HG02943 (cell line): Measurements from ENCODE around the gene NPHP4.
"Not testable (repeated sequence)": the region's sequence is repeated elsewhere in the genome, so short reads cannot be mapped to it uniquely, and the experiment has no call there.

Experiments used
- ATAC-seq: cut with Tn5 transposase; IDR thresholded peaks from one replicate; pipeline ENCODE4 v1.9.1; 2021; ENCODE audit warnings: mild to moderate bottlenecking, low read depth, moderate library complexity; ENCODE audit not compliant: unreplicated experiment

NPHP4 gene

DNA sequence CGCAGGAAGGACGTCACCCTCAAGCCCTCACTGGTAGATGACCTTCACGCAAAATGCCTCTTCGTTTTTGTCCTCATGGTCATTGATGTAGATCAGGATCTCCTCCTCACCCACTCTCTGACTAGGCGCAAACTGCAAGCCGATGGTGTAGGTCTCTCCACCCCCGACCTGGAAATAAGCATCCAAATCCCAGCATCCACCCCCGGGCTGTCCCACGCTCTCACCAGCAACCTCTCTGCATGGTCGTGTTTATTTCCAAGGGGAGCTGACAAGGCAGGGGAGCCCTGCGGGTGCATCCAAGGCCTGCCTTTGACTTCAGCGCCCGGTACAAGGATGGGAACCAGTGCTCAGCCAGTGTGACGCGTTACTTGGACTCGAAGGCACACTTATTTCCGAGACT lies 129.0 kb downstream of the NPHP4 start:
- no peak for ATAC-seq

- ATAC-seq, result no peak
Observed at GRCh38 chr1:5861871-5862825, 130.1 kb downstream of the NPHP4 start.

- ATAC-seq, result no peak
Observed at GRCh38 chr1:5860277-5860676, 131.9 kb downstream of the NPHP4 start.

GRCh38 chr1:5859766-5860165 lies 132.5 kb downstream of the NPHP4 start:
- no peak for ATAC-seq

GRCh38 chr1:5858844-5859407 lies 133.3 kb downstream of the NPHP4 start:
- no peak for ATAC-seq

DNA sequence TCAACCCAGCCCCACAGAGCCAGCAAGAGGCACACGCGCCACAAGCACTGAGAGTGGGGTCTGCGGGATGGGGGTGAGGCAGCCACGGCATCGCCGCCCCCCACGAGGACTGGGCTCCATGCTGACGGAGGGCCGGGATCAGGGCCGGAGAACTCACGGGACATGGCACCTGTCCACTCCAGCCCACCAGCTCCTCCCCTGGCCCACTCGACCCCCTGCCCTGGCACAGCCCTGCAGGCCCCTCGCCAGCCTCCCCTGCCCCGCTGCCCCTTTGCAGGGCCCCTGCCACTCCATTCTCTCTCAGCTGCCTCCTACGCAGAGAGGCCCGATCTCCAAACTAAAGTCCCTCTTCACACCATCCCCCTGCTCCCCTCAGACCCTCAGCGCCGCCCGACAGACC lies 134.0 kb downstream of the NPHP4 start:
- ATAC-seq, result no peak

- no peak for ATAC-seq
Observed at GRCh38 chr1:5857508-5858090, 134.6 kb downstream of the NPHP4 start.

DNA sequence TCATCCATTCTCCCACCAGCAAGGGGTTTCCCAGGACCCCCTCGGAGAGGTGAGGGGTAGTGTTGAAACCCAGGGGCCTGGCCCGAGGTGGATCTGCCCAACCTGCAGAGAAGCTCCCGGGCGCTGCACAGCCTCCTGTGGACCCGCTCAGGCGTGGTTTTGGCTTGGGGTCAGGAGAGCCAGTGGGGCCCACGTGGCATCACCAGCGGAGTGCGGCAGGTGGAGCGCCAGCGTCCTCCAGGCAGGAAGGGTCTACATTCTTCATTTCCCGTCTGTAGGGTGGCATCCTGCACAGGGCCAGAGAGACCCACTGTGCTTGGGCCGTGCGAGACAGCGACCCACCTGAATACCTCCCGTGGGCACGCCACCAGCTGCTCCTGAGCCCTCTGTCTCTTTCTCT lies 135.2 kb downstream of the NPHP4 start:
- no peak for ATAC-seq

DNA sequence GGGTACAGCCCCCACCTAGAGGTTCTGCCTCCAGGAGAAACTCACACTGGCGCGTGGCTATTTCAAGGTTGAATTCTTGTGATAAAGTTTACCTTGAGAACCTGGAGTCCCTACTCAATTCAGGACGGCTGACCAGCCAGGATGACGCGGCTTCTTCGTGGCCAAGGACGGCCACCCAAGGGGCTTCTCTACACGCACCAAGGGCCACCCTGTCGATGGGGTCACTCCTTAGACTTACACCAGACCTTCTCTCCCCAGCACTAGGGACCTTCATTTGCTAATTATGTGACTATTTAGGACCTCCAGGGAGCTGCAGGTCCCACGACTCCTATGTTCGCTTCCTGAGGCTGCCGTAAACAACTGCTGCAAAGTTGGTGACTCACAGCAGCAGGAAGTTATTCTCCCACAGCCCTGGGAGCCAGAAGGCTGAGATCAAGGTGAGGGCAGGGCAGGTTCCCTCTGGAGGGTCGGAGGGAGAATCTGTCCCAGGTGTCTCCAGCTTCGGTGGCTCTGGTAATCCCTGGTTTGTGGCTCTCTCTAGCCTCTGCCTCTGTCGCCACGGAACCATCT lies 135.9 kb downstream of the NPHP4 start:
- ATAC-seq, result no peak

- no peak for ATAC-seq
Observed at GRCh38 chr1:5855196-5855897, 136.9 kb downstream of the NPHP4 start.

DNA sequence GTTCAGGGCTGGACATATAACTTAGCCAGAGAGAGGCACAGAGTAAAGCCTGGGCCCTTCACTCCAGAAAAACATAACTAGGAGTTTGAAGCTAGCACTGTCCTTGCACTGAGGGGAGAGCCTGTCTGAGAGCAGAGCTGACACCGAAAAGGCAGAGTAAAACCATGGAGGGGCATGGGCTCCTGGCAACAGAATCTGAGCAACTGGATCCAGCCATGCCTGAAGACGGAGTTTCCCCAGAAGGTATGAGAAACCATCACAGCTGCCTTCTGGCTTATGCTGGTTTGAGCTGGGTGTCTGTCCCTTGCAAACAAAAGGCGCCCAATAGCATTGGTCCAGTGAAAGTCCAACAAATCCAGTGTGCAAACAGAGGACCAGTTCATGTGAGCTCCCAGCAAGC lies 137.5 kb downstream of the NPHP4 start:
- ATAC-seq, result no peak

DNA sequence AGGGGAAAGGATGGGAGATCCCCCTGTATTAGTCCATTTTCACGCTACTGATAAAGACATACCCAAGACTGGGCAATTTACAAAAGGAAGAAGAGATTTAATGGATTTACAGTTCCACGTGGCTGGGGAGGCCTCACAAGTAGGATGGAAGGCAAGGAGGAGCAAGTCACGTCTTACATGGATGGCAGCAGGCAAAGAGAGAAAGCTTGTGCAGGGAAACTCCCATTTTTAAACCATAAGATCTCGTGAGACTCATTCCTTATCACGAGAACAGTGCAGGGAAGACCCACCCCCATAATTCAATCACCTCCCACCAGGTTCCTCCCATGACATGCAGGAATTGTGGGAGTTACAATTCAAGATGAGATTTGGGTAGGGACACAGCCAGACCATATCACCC lies 138.4 kb downstream of the NPHP4 start:
- not testable (repeated sequence) for ATAC-seq

DNA sequence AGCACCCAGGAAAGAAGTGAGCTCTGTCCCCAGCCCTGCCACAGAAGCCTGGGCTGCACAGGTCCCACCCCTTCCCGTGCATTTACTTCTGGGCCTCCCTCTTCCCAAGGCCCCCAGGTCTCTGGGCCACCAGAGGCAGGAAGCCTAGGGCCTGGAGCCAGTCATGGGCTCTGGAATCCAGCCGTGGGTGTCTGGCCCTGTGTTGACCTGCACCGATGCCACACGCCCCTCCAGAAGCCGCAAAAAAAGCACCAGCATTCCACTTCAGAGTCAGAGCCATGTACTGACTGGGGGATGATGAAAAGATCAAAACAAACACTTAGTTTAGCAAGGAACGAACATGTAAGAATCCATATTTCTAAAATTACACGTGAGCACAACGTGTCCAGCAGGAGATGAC lies 141.7 kb downstream of the NPHP4 start:
- ATAC-seq, result no peak

- ATAC-seq, result no peak
Observed at GRCh38 chr1:5849550-5849949, 142.7 kb downstream of the NPHP4 start.

DNA sequence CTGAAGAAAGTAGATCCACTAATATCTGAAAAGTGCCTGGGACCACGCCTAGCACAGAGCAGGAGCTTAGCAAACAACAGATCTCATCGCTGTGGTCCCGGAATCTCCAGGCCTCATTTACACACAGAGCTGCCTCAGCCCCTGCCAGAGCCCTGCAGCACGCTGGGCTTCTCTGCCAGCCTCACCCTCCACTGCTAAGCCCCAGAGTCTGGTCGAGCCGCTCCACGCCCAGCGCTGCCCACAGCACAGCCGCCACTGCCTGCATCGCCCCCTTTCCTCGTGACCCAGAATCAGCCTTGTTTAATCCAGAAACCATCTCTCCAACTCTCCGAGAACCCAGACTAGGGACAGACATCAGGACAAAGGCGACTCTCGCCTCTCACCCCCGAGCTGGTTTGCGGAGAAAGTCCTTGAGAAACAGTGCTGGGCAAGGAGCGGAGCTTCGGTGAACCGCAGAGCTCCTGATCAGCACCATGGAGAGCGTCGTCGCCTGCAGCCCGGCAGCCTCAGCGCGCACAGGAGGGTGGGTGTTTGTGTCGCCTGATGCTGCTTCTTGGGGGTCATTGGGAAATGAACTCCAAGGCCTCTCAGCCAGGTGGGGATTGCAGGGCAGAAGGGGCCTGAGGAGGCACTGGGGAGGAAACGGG lies 145.1 kb downstream of the NPHP4 start:
- no peak for ATAC-seq

GRCh38 chr1:5845376-5845775 lies 146.8 kb downstream of the NPHP4 start:
- ATAC-seq, result no peak

DNA sequence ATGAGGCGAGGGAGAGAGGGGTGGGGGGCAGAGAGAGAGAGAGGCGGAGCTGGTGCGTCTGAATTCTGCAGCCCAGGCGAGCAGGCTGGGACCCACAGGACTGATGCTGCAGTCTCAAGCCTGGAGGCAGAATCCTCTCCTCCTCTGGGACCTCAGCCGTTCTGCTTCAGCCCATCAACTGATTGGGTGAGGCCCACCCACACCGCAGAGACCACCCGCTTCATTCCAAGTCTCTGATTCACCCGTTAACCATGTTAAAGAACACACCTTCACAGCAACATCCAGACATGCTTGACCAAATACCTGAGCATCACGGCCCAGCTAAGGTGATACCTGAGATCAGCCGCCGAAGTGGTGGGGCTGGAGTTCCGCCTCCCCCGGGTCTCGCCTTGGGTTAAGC lies 147.8 kb downstream of the NPHP4 start:
- no peak for ATAC-seq

DNA sequence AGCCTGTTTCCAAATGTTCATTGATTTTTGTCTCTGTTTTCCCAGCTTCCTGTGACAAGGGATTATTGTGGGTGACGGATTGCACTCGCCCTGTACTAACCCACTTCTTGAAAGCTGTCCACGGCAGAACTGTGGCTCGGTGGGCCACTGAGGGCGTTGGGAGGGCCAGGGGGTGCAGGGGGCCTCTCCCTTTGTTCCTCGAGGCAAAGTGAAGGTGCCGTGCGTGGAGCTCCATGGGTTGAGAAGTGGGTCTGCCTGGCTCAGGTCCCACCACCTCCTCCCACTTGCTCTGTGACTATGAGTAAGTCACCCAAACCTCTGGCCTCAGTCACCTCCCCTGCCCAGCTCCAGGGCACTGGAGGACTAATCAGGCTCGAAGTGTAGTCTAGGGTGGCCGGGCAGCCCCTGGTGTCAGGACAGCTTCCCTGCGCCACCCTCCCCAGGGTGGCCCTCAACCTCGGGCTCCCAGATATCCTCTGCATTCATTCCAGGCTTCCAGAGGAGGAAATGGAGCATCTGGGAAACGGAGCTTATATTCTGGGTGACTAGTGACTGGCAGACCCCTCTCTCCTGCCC lies 148.6 kb downstream of the NPHP4 start:
- ATAC-seq, result no peak

GRCh38 chr1:5842679-5843078 lies 149.5 kb downstream of the NPHP4 start:
- no peak for ATAC-seq

GRCh38 chr1:5840551-5841001 lies 151.6 kb downstream of the NPHP4 start:
- ATAC-seq, result no peak
